HG03039 (cell line): Measurements from ENCODE around the gene NR3C1.

Experiments used
- ATAC-seq: cut with Tn5 transposase; IDR thresholded peaks from one replicate; pipeline ENCODE4 v1.9.1; 2021; ENCODE audit warnings: mild to moderate bottlenecking, moderate library complexity; ENCODE audit not compliant: unreplicated experiment

The NR3C1 gene

DNA sequence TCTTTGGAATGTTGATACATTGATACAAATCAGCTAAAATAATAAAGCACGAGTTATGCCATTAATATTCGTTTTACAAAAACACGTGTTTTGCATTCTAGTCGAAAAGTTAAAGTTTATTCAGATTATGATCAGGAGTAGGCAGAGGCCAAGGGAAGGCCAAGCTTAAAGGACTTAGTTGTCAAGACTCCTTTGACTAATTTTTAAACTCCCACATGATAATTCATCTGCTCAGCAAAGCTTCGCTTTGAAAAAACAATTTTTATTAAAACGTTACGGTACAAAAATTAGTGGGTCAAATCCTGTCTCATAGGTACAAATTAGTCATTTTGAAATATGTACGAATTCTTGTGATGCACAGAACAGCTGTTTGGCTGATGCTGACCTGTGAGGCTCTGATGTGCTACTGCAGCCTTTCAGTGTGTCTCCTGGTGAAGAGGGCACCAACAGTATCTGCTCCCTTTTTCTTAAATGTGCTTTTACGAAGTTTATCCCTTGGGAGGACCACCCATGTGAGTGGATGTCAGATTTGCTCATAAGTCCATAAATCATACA, 23.0 kb upstream of the NR3C1 start:
- ATAC-seq, result peak; percentile 70

DNA sequence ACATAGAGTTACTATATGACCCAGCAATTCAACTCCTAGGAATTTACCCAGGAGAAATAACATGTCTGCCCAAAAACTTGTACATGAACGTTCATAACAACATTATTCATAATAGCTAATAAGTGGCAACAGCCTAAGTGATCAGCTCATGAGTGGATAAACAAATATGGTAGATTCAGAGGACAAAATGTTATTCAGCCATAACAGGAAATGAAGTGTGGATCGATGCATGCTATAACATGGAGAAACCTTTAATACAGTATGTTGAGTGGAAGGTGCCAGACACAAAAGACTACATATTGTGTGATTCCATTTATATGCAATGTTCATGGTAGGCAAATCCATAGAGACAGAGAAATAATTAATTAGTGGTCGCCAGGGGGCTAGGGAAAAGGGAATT, 22.3 kb upstream of the NR3C1 start:
- no peak for ATAC-seq

DNA sequence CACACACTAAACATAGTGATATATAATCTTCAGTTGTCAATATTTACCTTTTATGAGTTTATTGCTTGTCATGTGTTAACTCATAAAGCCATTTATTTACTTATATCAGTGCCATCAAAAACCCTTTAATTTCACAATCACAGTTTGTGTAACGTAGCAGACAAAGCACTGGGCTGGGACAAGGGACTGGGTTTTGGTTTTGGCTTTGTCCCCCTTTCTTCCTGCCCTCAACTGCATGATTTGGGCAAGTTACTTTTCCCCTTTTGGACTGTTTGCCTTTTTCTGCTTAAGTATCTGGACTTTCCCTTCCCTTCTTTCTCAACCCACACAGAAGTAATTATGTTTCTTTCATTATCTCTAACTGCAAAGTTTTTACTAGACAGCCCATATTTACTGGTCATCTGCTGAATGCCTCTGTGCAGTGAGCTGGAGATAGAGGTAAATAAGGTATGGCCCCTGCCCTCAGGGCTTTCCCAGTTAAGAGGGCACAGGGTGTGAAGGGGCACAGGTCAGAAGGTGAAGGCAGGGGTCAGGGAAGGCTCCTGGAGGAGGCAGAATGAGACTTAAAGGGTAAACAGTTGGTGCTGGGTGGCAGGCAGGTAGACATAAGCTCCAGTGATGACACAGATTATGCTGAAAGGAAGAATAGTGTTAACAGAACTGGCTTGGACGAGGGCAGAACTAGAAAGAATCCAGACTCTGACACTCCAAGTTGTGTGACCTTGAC, 14.8 kb upstream of the NR3C1 start:
- peak; percentile 66 for ATAC-seq

GRCh38 chr5:143417503-143418139, 14.1 kb upstream of the NR3C1 start:
- no peak for ATAC-seq

DNA sequence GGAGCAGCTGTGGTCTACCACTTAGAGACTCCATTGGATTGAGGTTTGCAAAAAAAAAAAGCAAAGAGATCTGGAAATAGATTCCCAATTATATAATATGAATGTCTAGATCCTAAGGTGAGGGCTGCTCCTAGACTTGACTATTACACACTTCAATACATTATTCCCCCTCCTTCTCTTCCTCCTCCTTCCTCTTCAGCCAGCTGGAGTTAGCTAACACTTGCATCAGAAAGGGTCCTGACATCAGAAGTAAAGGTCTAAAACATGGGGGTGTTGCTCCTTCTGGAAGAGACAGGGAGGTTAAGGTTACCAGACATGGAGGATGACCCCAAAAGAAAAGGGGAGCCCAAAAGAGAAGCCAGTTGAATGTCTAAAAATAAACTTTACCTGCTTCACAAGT, 12.9 kb upstream of the NR3C1 start:
- ATAC-seq, result no peak

GRCh38 chr5:143413958-143414669, 10.6 kb upstream of the NR3C1 start:
- ATAC-seq, result peak; percentile 49

- no peak for ATAC-seq
Observed at GRCh38 chr5:143412661-143413342, 9.3 kb upstream of the NR3C1 start.

DNA sequence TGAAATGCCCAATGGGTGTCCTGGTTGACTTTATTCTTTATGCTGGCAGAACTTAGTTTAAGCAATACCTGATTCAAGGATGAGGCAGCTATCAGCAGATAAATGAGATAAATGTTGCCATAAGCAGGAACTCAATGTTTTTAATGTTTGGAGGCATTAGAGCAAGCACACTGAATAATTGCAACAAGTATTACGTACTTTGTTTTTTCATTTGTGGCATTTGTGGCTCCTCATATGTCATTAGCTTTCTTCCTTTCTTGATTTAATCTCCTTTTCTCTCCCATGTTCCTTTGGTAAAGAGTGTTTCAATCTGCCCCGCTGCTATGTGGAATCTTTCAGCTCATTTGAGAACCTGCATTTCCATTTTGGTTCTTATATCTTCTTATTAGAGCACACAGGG, 6.4 kb upstream of the NR3C1 start:
- no peak for ATAC-seq

DNA sequence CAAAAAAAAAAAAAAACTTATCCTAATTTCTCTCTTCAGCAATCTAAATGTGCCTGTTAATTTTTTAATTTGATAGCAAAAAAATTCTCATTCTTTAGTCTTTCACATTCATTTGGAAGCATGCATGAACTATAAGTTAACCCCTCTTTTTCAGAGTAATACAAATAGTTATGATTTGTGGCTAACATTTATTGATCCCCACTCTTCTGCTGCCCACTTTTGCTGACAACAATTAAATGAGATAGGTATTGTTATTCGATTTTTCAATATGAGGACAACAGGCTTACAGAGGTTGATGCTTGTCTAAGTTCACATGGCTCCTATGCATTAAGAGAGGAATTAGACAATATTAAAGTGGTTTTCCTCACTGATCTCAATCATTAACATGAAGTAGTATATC, 2.9 kb upstream of the NR3C1 start:
- ATAC-seq, result no peak

DNA sequence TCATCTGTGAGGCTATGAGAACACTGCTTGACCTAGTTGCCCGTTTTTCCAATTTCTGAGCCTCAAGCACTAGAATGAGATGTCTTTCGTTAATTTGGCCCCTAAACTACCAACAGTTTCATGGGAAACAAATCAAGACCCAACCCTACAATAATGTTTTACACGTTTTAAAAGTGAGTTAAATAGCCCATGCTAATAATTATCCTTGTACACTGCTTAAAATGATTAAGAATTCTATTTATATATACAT, 2.3 kb upstream of the NR3C1 start:
- no peak for ATAC-seq

GRCh38 chr5:143405063-143405848, 1.8 kb upstream of the NR3C1 start:
- peak; percentile 31 for ATAC-seq

- peak; percentile 12 for ATAC-seq
Observed at GRCh38 chr5:143404416-143405062, 1.1 kb upstream of the NR3C1 start.

- peak; percentile 4 for ATAC-seq
Observed at GRCh38 chr5:143403334-143403592, 223 bp downstream of the NR3C1 start.

DNA sequence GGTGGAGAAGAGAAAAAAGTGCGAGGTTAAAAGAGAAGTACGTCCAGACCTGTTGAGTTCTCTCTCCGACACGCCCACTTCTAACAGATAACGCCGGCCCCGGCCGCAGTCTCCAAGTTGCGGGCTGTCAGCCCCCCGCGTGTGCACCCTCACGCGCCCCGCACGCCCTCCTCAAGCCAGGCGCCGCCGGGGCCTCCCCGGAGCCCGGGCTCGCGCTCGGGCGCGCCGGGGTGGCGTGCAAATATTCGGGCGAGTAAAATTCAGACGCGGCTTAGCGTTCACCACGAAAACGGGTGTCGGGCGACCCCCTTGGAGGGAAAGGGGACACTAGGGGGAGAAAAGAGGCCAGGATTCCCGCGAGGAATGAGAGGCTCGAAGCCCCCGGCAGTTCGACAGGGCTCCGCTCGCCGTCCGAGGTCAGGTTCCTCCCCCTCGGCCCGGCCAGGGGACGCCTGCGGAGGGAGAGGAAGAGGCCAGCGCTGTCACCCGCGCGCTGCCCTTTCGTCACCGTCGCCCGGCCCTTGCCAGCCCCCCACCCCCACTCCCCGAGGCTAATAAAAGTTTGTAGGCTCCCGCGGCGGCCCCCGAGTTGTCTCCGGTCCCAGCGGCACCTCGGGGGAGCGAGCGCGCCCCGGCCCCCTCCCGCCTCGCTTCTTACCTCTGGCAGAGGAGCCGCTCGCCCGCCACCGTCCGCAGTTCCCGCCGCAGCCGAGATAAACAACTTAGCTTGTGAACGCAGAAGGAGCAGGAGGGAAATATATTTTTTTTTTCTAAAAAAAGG, 743 bp downstream of the NR3C1 start:
- no peak for ATAC-seq

DNA sequence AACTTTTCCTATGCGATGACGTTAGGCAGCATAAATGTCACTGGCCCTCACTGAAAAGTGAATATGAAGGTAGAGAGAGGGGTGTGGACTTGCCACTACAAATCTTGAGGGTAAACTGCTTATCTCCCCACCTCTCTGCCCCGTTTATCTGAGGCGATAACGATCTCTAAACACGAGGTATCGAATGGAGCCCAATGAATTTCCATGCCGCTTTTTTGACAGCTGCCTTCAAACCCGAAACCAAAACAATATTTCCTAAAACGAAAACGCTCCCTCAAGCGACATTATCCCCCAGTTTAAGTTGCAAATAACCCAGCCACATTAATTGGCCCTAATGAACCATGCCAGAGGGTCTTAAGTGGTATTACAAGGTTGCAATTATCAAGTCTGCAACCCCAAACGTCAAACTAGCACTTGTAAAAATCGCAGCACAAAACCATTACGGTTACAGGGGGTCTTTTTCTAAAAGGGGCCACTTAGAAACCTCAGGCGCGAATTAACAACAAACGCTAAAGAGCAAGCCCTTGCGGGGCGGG, 1.4 kb downstream of the NR3C1 start:
- no peak for ATAC-seq

DNA sequence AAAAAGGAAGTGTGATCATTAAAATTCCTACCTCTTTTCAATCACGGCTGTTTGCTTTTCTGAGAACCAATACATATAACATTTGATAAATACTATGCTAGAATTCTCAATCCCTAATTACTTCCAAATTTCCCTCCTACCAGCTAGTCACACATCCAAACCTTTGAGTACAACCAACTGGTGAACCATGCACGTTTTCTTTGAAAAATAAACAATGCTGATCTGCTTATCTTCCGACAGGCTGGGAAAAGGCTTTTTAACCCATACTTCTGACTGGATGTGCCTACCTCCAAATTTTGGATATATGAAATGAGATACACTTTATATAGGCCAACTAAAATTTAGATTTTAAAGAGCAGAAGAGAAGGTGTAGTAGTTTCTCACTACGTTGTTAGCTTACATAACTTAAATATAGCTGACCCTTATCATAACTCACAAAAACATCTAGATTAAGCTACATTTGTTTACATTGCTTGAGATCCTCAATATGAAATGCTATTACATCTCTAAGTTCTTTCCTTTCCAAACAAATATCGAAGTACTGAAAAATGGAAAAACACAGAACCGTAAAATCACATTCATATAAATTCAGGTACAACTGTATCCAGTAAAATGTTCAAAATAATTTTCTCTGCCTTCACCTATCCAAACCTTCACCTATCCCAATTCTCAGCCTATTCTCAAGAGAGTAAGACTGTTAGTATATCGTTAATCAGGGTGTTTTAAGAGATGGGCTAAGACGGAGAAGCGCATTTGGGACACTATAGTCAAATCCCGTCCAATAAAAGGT, 2.1 kb downstream of the NR3C1 start:
- no peak for ATAC-seq

- ATAC-seq, result no peak
Observed at GRCh38 chr5:143400541-143401226, 2.8 kb downstream of the NR3C1 start.
